SK-N-SH treated with all-trans-retinoic acid at 6 μM for 48 hours (cell line): ENCODE results near the gene SORL1-AS1.

Source experiments
- ATAC-seq: fragments of 200-7000 bp; cut with Tn5 transposase; 3 replicates; pipeline ENCODE4 v1.9.1; 2020; ENCODE audit warnings: mild to moderate bottlenecking, moderate library complexity
- ARNTL ChIP-seq: fragments of 450-650 bp; formaldehyde crosslinking; IDR thresholded peaks from 2 replicates; pipeline ENCODE4 v1.5.0; 2020; ENCODE audit warnings: low read depth, mild to moderate bottlenecking, moderate library complexity, borderline replicate concordance
- BACH2 ChIP-seq: fragments of 250-450 bp; sonication (Bioruptor Pico); IDR thresholded peaks from 2 replicates; pipeline ENCODE4 v1.9.0; 2021; ENCODE audit warnings: mild to moderate bottlenecking, borderline replicate concordance
- CREB5 ChIP-seq: fragments of 250-450 bp; sonication (Bioruptor Pico); IDR thresholded peaks from 2 replicates; pipeline ENCODE4 v1.5.1; 2020; ENCODE audit warnings: low read depth, mild to moderate bottlenecking, moderate library complexity
- CSDC2 ChIP-seq: fragments of 250-450 bp; sonication (Bioruptor Pico); IDR thresholded peaks from 2 replicates; pipeline ENCODE4 v1.5.0; 2020; ENCODE audit warnings: mild to moderate bottlenecking, moderate library complexity
- ESRRG ChIP-seq: fragments of 250-450 bp; sonication (Bioruptor Pico); IDR thresholded peaks from 2 replicates; pipeline ENCODE4 v1.6.1; 2021; ENCODE audit warnings: mild to moderate bottlenecking
- GLIS3 ChIP-seq: fragments of 250-450 bp; sonication (Bioruptor Pico); IDR thresholded peaks from 2 replicates; pipeline ENCODE4 v1.5.0; 2020; ENCODE audit warnings: mild to moderate bottlenecking, moderate library complexity
- ISL1 ChIP-seq: fragments of 250-450 bp; sonication (Bioruptor Pico); IDR thresholded peaks from 2 replicates; pipeline ENCODE4 v2.1.2; 2022; ENCODE audit warnings: mild to moderate bottlenecking, moderate library complexity
- OSR1 ChIP-seq: fragments of 250-450 bp; sonication (Bioruptor Pico); IDR thresholded peaks from 2 replicates; pipeline ENCODE4 v1.8.0; 2022; ENCODE audit warnings: moderate library complexity, mild to moderate bottlenecking, inconsistent platforms
- PATZ1 ChIP-seq: fragments of 250-450 bp; sonication (Bioruptor Pico); IDR thresholded peaks from 2 replicates; pipeline ENCODE4 v1.8.0; 2020; ENCODE audit warnings: mild to moderate bottlenecking, moderate library complexity, borderline replicate concordance
- POU6F1 ChIP-seq: fragments of 250-450 bp; sonication (Bioruptor Pico); IDR thresholded peaks from 2 replicates; pipeline ENCODE4 v1.8.0; 2021; ENCODE audit warnings: low read depth, mild to moderate bottlenecking, moderate library complexity, borderline replicate concordance
- PPARA ChIP-seq: fragments of 250-450 bp; sonication (Bioruptor Pico); IDR thresholded peaks from 2 replicates; pipeline ENCODE4 v1.5.0; 2020; ENCODE audit warnings: mild to moderate bottlenecking, borderline replicate concordance
- RARB ChIP-seq: fragments of 250-450 bp; sonication (Bioruptor Pico); IDR thresholded peaks from 2 replicates; pipeline ENCODE4 v1.8.0; 2021; ENCODE audit warnings: mild to moderate bottlenecking, moderate library complexity
- SNAI2 ChIP-seq: fragments of 250-450 bp; sonication (Bioruptor Pico); IDR thresholded peaks from 2 replicates; pipeline ENCODE4 v1.5.0; 2020; ENCODE audit warnings: mild to moderate bottlenecking, moderate library complexity
- TCF4 ChIP-seq: fragments of 250-450 bp; sonication (Bioruptor Pico); IDR thresholded peaks from 2 replicates; pipeline ENCODE4 v1.8.0; 2021; ENCODE audit warnings: mild to moderate bottlenecking, moderate library complexity, borderline replicate concordance
- TOX ChIP-seq: fragments of 250-450 bp; sonication (Bioruptor Pico); IDR thresholded peaks from 2 replicates; pipeline ENCODE4 v1.8.0; 2021; ENCODE audit warnings: mild to moderate bottlenecking, moderate library complexity, borderline replicate concordance
- TSHZ2 ChIP-seq: fragments of 250-450 bp; sonication (Bioruptor Pico); IDR thresholded peaks from 2 replicates; pipeline ENCODE4 v1.5.0; 2020; ENCODE audit warnings: mild to moderate bottlenecking, moderate library complexity
- ZC3H10 ChIP-seq: fragments of 250-450 bp; sonication (Bioruptor Pico); IDR thresholded peaks from 2 replicates; pipeline ENCODE4 v1.5.1; 2021; ENCODE audit warnings: mild to moderate bottlenecking, moderate library complexity
- ZFP3 ChIP-seq: fragments of 250-450 bp; sonication (Bioruptor Pico); IDR thresholded peaks from 2 replicates; pipeline ENCODE4 v1.5.0; 2020; ENCODE audit warnings: mild to moderate bottlenecking, moderate library complexity
- ZFP30 ChIP-seq: fragments of 450-650 bp; formaldehyde crosslinking; IDR thresholded peaks from 2 replicates; pipeline ENCODE4 v1.5.0; 2022; ENCODE audit warnings: mild to moderate bottlenecking, moderate library complexity
- ZNF565 ChIP-seq: fragments of 450-650 bp; formaldehyde crosslinking; conservative IDR thresholded peaks from 2 replicates; pipeline ENCODE4 v1.5.0; 2020; ENCODE audit warnings: low read depth, mild to moderate bottlenecking, moderate library complexity
- ZNF70 ChIP-seq: fragments of 450-650 bp; formaldehyde crosslinking; IDR thresholded peaks from 2 replicates; pipeline ENCODE4 v1.5.0; 2020; ENCODE audit warnings: mild to moderate bottlenecking, moderate library complexity

SORL1-AS1 gene

GRCh38 chr11:121479698-121480238 lies 27.0 kb upstream of the SORL1-AS1 start:
- no peak for TF ChIP-seq SNAI2 (CRISPR knock-in tag)
- no peak for TF ChIP-seq PATZ1 (CRISPR knock-in tag)
- no peak for TF ChIP-seq ZFP30 (CRISPR knock-in tag)
- TF ChIP-seq ISL1 (CRISPR knock-in tag): no peak
- no peak for TF ChIP-seq ESRRG
- TF ChIP-seq, all 23 proteins: peak for 0
- no peak for ATAC-seq

- TF ChIP-seq ZFP30 (CRISPR knock-in tag) (no peak), CREB5 (no peak), CSDC2 (CRISPR knock-in tag) (no peak), BACH2 (CRISPR knock-in tag) (no peak), ARNTL (CRISPR knock-in tag) (no peak), ISL1 (CRISPR knock-in tag) (no peak), TCF4 (CRISPR knock-in tag) (no peak), GLIS3 (CRISPR knock-in tag) (no peak), POU6F1 (CRISPR knock-in tag) (no peak), PATZ1 (CRISPR knock-in tag) (no peak), ESRRG (no peak), ZC3H10 (CRISPR knock-in tag) (no peak), OSR1 (no peak), TOX (no peak), ZNF70 (CRISPR knock-in tag) (no peak), ZFP3 (CRISPR knock-in tag) (no peak), RARB (CRISPR knock-in tag) (no peak), ZNF565 (CRISPR knock-in tag) (no peak)
- TF ChIP-seq, all 23 proteins: peak for 0
- ATAC-seq: no peak
Observed at GRCh38 chr11:121478895-121479697, 26.3 kb upstream of the SORL1-AS1 start.

GRCh38 chr11:121478226-121478894 lies 25.6 kb upstream of the SORL1-AS1 start:
- ATAC-seq: no peak
- TF ChIP-seq POU6F1 (CRISPR knock-in tag) (no peak), ESRRG (no peak), PATZ1 (CRISPR knock-in tag) (no peak), PPARA (CRISPR knock-in tag) (no peak), TSHZ2 (no peak), TCF4 (CRISPR knock-in tag) (no peak), ZFP30 (CRISPR knock-in tag) (no peak), GLIS3 (CRISPR knock-in tag) (no peak), BACH2 (CRISPR knock-in tag) (no peak), OSR1 (no peak), ZFP3 (CRISPR knock-in tag) (no peak)
